Omental fat pad (tissue), 4 donors: ENCODE results near the gene UCK2. TPM values are rescaled to one million over a fixed set of nuclear protein-coding genes. Genes with fewer than 3 reads are reported as not detected.

ENCODE experiments used
- ATAC-seq: fragments of 150-250 bp; one replicate; pipeline ENCODE4 v1.9.1; 2016; ENCODE audit warnings: mild to moderate bottlenecking, moderate library complexity; ENCODE audit not compliant: low FRiP score
- DNase-seq: peaks from one replicate; pipeline ENCODE4 v3.0.0-alpha.2; 2019; ENCODE audit warnings: low spot score
- CTCF ChIP-seq, 3 donors: fragments of 450-650 bp; IDR thresholded peaks; one replicate each; pipeline ENCODE4 v1.5.1; 2016 to 2017; ENCODE audit warnings: antibody characterized with exemption in 3 of 3, mild to moderate bottlenecking in 3 of 3, moderate library complexity in 2 of 3
- total RNA-seq, 4 donors: library from RNA; depleted of rRNA; stranded (reverse); fragments of >200 nt; gene quantifications; one replicate each; pipeline ENCODE4 v1.1.0, GENCODE V29; 2016

Gene UCK2
- total RNA-seq, 4 donors from 2014 or later: 19.3 to 93.9 (median 22.3) TPM

DNA sequence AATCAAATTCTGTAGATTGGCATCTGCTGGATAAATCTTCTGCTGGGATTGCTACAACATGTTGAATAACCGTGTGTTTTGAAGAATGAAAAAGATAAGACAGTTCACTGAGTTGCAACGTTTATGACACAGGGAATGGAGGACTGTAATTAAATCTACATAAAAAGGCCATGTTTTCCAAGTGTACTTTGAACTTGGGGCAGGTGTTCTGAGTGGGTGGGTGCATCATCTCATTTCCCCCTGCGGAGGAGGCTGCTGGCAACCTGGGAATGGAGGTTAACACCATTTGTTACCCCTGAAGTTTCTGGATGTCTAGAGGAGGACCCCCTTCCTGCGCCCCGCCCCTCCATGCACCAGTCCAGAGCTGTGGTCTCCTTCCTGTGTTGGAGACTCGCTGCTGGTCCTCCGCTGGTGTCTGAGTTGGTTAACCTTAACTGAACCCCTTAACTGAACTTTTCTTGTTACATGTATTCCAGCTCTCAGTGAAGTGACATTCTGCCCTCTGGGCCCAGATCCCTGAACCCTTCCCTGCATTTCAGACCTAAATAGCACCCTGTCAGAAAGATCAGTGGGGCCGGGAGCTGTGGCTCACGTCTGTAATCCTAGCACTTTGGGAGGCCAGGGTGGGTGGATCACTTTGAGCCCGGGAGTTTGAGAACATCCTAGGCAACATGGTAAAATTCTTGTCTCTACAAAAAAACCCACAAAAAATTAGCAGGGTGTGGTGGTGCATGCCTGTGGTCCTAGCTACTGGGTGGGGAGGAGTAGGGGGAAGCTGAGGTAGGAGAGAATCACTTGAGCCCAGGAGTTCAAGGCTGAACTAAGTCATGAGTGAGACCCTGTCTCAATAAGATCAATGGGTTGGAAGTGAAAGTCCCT lies 31.8 kb downstream of the UCK2 start:
- ATAC-seq (no peak), DNase-seq (no peak)
- no peak for TF ChIP-seq CTCF (IDR thresholded peaks at IDR 0.05)

DNA sequence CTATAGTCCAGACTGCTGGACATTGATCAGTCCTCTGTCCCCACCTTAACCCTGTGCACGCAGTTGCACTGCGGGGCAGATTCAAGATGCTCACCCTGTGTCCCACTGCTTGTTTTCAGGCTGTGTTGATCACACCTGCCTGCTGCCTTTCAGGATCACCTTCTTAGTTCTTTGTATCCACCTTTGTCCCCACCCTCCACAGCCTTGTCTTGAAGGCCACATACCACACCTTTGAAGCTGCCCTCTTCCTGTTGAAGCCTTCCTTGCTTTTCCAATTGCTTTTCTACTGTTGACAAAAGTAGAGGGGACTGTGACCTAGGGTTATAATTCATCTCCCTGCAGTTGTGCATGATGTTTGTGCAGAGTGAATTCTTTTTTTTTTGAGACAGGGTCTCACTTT lies 32.7 kb downstream of the UCK2 start:
- TF ChIP-seq CTCF (IDR thresholded peaks at IDR 0.05): no peak
- ATAC-seq (no peak), DNase-seq (no peak)

GRCh38 chr1:165861911-165862310 lies 34.5 kb downstream of the UCK2 start:
- DNase-seq (no peak), ATAC-seq (no peak)
- TF ChIP-seq CTCF (IDR thresholded peaks at IDR 0.05): no peak

- no peak for TF ChIP-seq CTCF (IDR thresholded peaks at IDR 0.05)
- no peak for ATAC-seq
- no peak for DNase-seq
Observed at GRCh38 chr1:165862448-165862847, 35.0 kb downstream of the UCK2 start.

GRCh38 chr1:165863346-165863745 lies 35.9 kb downstream of the UCK2 start:
- ATAC-seq: no peak
- DNase-seq: no peak

DNA sequence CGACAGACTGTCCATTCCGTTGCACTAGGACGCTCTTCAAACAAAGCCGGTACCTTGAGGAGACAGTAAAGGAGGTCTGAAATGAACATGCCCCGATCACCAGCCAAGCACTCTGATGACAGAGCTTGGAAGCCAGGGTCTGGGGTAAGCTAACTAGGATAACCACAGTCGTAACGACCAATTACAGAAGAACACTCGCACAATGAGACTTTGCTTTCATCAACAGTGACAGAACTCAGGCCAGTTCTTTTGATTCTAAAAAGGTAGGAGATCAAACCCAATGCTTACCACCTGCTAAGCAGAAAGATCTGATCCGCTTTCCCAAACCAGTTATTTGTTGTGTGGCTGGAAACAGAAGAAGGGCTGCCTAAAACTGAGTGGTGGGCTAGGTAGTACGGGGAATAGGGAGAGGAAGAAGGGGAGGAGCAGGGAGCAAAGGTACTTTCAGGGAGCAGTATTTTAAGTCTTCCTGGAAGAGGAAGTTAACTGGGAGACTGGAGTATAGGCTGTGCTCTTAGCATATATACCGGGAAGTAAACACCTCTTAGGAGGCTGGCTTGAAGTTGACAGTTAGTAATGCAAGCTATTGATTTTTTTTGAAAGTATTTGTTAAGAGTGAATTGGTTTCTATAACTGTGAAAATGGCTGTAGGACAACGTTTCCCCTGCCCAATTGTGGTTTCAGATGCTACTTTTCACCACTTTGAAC lies 38.4 kb downstream of the UCK2 start:
- no peak for DNase-seq
- no peak for TF ChIP-seq CTCF (IDR thresholded peaks at IDR 0.05)
- no peak for ATAC-seq

More at GRCh38 chr1:165863346-165863745, 35.9 kb downstream of the UCK2 start:
- TF ChIP-seq CTCF (IDR thresholded peaks at IDR 0.05): no peak
